Measurements from ENCODE around the gene CCDC183.

- no peak for TF ChIP-seq CTCF (IDR thresholded peaks at IDR 0.05 in 8 of 11, conservative IDR thresholded peaks at IDR 0.05 in 3 of 11)
- TF ChIP-seq POLR2A (IDR thresholded peaks at IDR 0.05), result no peak
These were observed 34.6 kb upstream of the CCDC183 start for GRCh38 chr9:136761545-136761981.

All from spleen (tissue), 7 donors.